OCI-LY3 (cell line): ENCODE results near the gene RBM4B.

Source experiments
- H2AFZ ChIP-seq: fragments of 200-600, 300-600 bp; shearing (Covaris generic); 2 replicates; pipeline ENCODE4 v1.6.0; 2014; ENCODE audit warnings: antibody characterized with exemption, low read depth, low read length
- H3K27ac ChIP-seq: fragments of 200-600, 300-600 bp; sonication (generic); 2 replicates; pipeline ENCODE4 v1.5.1; 2014; ENCODE audit warnings: mild to moderate bottlenecking, low read length, moderate library complexity, mixed read lengths
- H3K27me3 ChIP-seq: fragments of 200-600, 300-600 bp; sonication (generic); 2 replicates; pipeline ENCODE4 v1.6.1; 2014; ENCODE audit warnings: low read depth, low read length, mixed read lengths
- H3K36me3 ChIP-seq: fragments of 200-600, 300-600 bp; sonication (generic); replicated peaks from 2 replicates; pipeline ENCODE3; 2014; ENCODE audit warnings: low read depth, low read length, mixed read lengths
- H3K4me1 ChIP-seq: fragments of 300-600, 200-600 bp; sonication (generic); 2 replicates; pipeline ENCODE4 v1.6.1; 2014; ENCODE audit warnings: low read length, mixed read lengths
- H3K4me2 ChIP-seq: fragments of 200-600, 300-600 bp; sonication (generic); 2 replicates; pipeline ENCODE4 v1.6.1; 2014; ENCODE audit warnings: low read length, mixed read lengths
- H3K4me3 ChIP-seq: fragments of 300-600, 200-600 bp; sonication (generic); 2 replicates; pipeline ENCODE4 v1.5.1; 2014; ENCODE audit warnings: antibody characterized with exemption, mild to moderate bottlenecking, low read length, moderate library complexity
- H3K79me2 ChIP-seq: fragments of 300-600, 200-600 bp; shearing (Covaris generic); 2 replicates; pipeline ENCODE4 v1.6.1; 2014; ENCODE audit warnings: mild to moderate bottlenecking, low read length, mixed read lengths
- H3K9ac ChIP-seq: fragments of 300-600, 200-600 bp; shearing (Covaris generic); 2 replicates; pipeline ENCODE4 v1.6.0; 2014; ENCODE audit warnings: mild to moderate bottlenecking, low read length, moderate library complexity
- H3K9me3 ChIP-seq: fragments of 200-600, 300-600 bp; shearing (Covaris generic); 2 replicates; pipeline ENCODE4 v1.6.1; 2014; ENCODE audit warnings: low read length, mixed read lengths; ENCODE audit not compliant: insufficient read depth
- H4K20me1 ChIP-seq: fragments of 200-600, 300-600 bp; sonication (generic); 2 replicates; pipeline ENCODE4 v1.6.1; 2016; ENCODE audit warnings: low read length, mixed read lengths; ENCODE audit not compliant: insufficient read depth
- CTCF ChIP-seq: fragments of 200-600, 300-600 bp; sonication (generic); IDR thresholded peaks from 2 replicates; pipeline ENCODE4 v1.5.1; 2014; ENCODE audit warnings: antibody characterized with exemption, low read length, low read depth
- EZH2phosphoT487 ChIP-seq: fragments of 200-600 bp; shearing (Covaris generic); IDR thresholded peaks from 2 replicates; pipeline ENCODE4 v1.6.1; 2018; ENCODE audit warnings: antibody characterized with exemption, mixed run types, low read depth

RBM4B gene

GRCh38 chr11:66706989-66707388 lies 29.3 kb upstream of the RBM4B start:
- Histone ChIP-seq H3K36me3 (peaks cover 25% of the 10 kb centered on the region), H3K9me3 (no peaks in the 10 kb centered on the region), H4K20me1 (no peaks in the 10 kb centered on the region), H3K27ac (no peak overlapping the region), H2AFZ (no peak overlapping the region), H3K4me2 (no peak overlapping the region), H3K27me3 (no peaks in the 10 kb centered on the region), H3K4me3 (no peak overlapping the region), H3K9ac (no peak overlapping the region), H3K4me1 (no peaks in the 10 kb centered on the region), H3K79me2 (no peaks in the 10 kb centered on the region)
- no peak for TF ChIP-seq CTCF
- no peak for TF ChIP-seq EZH2phosphoT487

GRCh38 chr11:66705587-66706335 lies 28.1 kb upstream of the RBM4B start:
- H2AFZ ChIP-seq = no peak overlapping the region
- no peaks in the 10 kb centered on the region for H4K20me1 ChIP-seq
- no peaks in the 10 kb centered on the region for H3K4me1 ChIP-seq
- no peak overlapping the region for H3K4me2 ChIP-seq
- no peak overlapping the region for H3K9ac ChIP-seq
- no peak overlapping the region for H3K27ac ChIP-seq
- H3K79me2 ChIP-seq = no peaks in the 10 kb centered on the region
- TF ChIP-seq CTCF = no peak
- no peak for TF ChIP-seq EZH2phosphoT487
- no peaks in the 10 kb centered on the region for H3K9me3 ChIP-seq
- no peaks in the 10 kb centered on the region for H3K27me3 ChIP-seq
- H3K4me3 ChIP-seq = no peak overlapping the region
- H3K36me3 ChIP-seq = peaks cover 26% of the 10 kb centered on the region

- peaks cover 20% of the 10 kb centered on the region for H3K36me3 ChIP-seq
- no peaks in the 10 kb centered on the region for H3K79me2 ChIP-seq
These were observed 27.1 kb upstream of the RBM4B start for GRCh38 chr11:66704659-66705360.

More at GRCh38 chr11:66704659-66705360, 27.1 kb upstream of the RBM4B start:
- no peak for TF ChIP-seq CTCF
- TF ChIP-seq EZH2phosphoT487 = no peak
- Histone ChIP-seq H2AFZ (no peak overlapping the region), H3K4me2 (no peak overlapping the region), H4K20me1 (no peaks in the 10 kb centered on the region), H3K9ac (no peak overlapping the region), H3K9me3 (no peaks in the 10 kb centered on the region), H3K4me3 (no peak overlapping the region), H3K27ac (no peak overlapping the region), H3K27me3 (no peaks in the 10 kb centered on the region), H3K4me1 (no peaks in the 10 kb centered on the region)
